GM19397 (cell line): ENCODE measurements around the gene RUNX1.
A peak's percentile ranks its signal among the peaks of the same experiment; 100 is the strongest.

Experiments
- ATAC-seq: cut with Tn5 transposase; IDR thresholded peaks from one replicate; pipeline ENCODE4 v1.9.1; 2021; ENCODE audit warnings: mild to moderate bottlenecking, moderate library complexity; ENCODE audit not compliant: unreplicated experiment

Gene RUNX1

DNA sequence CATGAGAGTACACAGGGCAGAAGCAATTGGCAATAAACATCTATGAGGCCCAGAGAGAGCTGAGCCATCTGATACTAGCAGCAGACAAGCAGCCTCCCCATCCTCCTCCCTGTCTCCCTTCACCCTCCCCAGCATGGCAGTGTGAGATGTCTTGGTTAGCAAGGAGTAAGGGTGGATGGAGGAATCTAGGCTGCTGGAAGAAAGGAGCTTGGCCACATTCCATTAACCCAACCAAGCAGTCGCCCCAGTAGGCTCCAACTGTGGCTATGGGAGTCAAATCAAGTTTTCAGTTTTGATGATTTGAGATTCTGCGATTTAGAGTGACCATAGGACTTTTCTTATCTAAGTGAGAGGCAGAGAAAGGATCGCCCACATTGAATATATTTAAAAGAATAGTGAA is 12.9 kb upstream of the RUNX1 start:
- ATAC-seq, result no peak

DNA sequence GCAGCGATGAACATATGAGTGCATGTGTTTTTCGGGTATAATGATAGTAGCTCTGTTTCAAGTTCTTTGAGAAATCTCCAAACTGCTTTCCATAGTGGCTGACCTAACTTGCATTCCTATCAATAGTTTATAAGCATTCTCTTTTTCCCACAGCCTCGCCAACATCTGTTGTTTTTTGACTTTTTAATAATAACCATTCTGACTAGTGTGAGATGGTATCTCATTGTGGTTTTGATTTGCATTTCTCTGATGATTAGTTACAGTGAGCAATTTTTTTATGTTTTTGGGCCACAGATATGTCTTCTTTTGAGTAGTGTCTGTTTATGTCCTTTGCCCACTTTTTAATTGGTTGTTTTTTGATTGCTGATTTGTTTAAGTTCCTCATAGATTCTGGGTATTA is 10.6 kb upstream of the RUNX1 start:
- ATAC-seq, result no peak

DNA sequence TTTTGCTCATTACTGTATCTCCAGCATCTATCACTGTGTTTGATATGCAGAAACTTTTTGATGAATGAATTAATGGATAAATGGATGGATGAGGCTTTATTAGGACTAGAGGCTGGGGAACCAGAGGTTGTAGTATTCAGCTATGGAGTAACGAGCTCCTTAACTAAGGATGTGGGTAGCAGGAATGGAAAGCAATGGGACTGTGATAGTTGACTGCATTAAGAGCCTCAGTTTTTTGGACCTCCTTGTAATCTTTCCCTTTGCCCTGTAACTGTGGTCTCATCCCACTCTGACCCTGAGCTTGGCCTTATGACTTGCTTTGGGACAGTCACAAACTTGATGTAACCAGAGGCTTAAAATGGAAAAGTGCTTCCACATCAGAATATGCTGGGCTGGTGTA is 9.0 kb upstream of the RUNX1 start:
- ATAC-seq, result no peak

DNA sequence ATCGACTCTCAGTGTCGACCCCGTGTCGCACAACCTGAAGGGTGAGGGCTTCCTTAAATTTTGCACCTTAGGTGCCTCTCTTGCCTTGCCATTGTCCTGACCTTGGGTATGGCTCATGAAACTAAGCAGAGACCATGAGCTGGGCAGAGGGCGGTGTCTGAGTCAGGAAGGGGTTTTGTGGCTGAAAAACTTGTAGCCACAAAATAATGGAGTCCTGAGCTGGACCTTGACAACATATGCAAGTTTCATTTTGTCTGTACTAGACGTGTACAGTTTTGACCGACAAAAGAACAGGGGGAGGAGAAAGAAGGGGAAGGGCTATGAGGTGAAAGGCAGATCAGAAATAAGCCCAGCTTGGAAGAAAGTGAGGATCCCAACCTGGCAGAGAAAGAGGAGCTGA is 8.3 kb upstream of the RUNX1 start:
- no peak for ATAC-seq

DNA sequence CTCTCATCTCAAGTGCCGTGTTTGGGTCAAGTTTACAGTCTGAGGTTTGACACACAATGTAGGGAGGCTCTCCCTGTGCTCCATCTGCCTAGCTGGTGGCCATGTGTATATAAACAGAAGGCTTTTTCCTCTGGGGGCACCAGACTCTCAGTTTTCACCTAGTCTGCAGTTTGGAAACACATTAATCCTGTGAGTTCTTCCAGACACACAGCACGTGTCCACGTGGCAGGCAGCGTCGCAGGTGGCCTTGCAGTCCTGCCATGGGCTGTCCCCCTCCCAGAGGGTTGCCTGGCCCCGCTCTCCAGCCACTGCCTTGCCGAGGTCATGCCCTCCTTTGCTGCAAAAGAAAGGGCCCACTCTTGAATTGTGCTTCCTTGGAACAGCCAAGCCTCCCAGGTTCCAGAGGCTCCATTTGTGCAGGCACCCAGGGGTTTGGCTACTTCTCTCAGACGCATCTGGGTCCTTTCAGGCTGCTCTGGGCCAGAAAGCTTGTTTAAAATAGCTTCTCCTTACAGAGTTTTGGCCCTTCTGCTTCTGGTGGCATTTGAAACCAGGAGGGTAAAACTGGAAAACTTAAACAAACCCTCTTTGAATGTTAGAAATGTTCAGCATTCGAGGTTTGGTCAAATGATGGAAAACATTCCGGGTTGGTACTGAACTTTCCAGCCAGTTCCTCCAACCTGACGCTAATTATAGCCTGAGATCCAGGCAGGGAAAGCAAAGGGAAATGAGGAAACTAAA is 4.4 kb upstream of the RUNX1 start:
- ATAC-seq, result no peak

DNA sequence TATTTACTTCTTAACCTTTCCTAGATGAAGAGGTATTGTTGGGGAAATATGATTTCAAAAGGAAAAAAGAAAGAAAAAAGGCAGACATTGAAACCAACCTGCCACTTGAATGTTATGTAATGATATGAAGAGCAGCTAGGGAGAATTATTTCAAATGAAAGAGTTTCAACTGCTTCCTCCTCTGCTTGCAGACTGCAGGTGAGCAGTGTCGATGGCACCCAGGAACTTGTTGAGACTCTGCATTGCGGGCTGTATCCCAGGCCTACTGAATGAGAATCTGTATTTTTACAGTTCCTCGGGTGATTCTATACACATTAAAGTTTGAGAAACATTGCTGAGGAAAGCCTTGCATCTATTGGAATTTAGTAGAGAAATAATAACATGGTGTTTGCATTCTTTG is 3.7 kb upstream of the RUNX1 start:
- ATAC-seq, result no peak

DNA sequence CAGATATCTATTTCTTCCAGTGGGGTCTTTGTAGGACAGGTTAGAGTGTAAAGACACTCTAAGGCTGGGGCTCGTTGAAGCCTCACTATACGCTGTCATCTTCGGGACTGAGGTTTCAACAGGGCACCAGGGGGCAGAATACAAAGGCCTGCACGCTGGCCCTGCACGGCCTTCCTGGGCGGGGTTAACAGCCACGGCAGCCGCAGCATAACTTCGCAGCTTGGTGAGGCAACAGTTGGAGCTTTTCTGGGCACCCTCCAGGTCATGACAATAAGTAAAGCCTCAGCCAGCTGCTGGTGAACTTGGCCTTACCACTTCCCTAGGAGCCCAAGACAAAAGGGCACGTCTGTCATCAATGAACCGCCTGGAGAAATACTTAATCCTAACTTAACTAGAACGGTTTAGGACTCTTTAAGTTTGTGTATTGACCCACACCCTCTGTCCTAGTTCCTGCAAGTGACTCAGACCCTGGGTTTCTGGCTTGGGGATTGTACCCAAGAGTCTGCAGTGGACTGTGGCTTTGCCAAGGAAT is 2.3 kb upstream of the RUNX1 start:
- ATAC-seq, result peak; percentile 28

DNA sequence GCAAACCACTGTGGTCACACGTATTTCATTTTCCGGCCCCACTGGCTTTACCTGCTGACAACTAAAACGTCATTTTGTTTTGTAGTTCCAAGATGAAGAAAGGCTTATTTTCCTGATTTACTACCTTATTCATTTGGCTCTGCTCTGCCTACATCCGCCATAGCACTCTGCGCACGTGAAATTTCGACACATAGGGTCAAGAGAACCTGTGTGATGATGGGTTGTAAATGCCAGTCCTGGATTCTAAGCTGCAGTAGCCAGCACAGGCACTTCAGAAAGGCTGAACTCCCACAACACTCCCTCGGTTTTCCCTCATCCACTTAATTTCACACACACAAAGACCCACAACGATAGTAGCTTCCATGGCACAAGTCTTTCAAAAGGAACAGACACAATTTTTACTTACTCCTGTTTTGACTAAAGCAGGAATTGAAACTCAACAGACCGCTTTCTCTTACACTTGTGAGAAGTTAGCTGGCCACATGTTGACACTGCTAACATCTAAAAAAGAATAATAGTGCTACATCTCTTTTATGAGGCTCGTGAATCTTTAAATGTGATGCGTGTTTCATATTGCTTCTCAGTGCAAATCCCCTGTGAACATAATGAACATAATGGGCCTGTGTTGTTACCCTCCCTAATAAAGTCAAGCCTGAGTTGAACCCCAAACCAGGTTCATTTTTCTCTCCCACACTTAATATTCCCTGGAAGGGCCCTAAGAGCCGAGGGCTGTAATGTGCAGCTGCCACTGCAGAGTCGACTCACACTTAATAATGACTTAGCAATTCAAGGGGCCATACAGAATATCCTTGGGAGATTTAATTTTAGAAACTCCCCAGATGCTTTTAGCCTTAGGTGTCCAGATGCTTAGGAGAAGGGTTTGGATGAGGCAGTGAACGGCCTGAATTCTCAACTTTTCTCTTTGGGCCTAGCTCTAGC is 1.5 kb upstream of the RUNX1 start:
- ATAC-seq, result no peak

DNA sequence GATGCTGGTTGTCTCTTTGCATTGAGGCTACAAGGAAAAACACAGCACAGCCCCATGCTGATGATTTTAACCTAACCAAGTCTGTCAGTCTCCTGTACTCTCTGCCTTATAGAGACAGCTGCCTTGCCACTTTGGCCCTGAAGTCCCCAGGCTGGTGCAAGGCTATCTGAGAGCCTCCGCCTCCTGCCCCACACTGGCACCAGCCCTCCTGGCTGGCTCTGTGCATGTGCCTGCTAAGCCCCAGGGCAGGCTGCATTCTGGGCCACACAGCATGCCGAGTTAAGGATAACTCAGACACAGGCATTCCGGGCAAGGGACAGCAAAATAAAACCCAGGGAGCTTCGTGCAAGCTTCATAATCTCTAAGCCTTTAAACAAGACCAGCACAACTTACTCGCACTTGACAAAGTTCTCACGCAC is 910 bp downstream of the RUNX1 start:
- ATAC-seq, result no peak

DNA sequence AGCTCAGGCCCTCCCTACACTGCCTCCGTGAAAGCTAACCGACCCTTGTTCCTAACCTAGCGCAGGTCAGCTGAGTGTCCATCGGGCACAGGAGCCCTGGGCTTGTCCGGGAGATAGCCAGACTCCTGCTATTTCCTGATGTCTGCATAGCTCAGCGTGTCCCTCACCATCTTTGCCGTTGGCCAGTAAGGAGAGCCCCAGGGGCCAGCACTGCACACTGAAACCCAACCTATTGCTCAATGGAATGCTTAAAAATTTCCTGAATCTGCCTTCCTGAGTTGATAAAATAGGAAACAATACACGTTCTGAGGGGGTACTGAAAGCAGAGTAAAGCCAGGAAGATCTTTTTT is 2.2 kb downstream of the RUNX1 start:
- ATAC-seq, result no peak

DNA sequence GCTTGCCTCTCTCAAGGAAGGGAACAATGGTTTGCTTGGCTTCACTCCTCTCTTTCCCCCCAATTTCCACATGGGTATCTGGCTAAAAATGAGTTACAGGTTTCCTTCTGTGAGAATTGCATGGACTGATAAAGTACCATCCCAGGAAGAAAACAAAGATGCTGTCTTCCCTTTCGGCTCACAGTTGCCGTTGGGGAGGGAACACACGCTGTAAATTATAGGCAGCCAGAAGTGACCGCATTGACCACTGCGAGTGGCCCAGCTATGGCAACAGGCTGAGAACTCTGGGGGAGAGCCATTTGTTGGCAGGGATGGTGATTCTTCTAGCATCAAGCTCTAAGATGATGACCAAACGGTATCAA is 2.9 kb downstream of the RUNX1 start:
- ATAC-seq, result no peak

DNA sequence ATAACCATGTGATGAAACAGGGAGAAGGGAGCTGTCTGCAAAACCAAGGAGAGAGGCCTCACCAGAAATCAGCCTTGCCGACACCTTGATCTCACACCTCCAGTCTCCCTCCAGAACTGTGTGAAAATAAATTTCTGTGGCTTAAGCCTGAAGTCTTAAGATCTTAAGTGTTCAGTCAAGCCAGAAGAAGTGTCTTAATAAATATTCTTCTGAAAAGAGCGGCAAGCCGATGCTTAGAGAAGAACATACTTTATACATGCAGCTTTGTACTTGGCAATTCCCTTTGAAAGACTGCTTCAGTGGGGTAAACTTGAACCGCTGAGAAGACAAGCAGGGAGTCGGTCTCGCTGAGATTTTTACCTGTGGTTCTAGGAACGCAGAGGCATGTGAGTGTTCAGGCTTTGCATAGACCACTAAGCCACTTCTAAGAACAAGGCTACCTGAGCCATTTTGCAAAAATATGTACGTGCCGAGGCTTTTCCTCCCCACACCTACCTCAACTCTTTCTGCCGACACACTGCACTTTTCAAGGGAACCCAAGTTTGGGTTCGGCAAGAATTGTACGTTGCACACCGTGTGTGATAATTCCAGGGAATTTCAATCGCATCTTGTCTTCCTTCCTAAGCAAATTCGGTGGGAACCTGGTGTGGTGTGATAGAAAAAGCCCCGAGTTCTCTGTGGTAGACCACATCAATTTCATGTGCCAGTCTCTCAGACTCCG is 3.4 kb downstream of the RUNX1 start:
- ATAC-seq, result no peak

DNA sequence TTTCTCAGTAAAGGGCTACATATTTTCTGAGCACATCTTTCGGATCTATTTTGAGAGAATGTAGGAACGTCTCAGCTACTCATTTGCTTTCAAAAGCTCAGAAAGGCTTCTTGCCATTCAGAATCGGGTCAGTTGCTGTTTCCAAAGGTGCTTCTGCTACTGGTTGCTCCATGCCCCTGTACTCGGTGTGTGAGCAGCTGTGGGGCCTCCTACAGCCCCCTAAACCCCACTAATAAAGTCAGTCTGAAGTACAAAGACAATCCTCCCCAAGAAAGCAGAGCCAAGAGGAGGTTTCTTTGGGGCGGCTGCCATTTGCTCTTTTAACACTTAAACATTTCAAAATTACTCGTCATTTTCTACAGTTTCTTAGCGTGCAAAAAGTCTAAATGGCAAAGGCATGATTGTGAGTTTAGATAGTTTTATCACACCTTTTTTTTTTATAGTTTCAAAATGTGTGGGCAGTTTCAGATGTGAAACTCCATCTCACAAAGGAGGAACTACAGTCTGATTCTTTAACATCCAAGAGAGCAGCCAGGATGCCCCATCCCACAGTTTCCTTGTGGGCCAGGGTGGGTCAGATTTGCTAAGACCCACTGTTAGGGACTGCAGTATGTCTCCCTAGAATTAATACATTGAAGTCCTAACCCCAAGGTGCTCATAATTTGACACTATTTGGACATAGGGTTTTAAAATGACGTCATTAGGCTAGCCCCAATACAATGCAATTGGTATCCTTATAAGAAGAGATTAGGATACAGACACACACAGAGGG is 4.1 kb downstream of the RUNX1 start:
- no peak for ATAC-seq

DNA sequence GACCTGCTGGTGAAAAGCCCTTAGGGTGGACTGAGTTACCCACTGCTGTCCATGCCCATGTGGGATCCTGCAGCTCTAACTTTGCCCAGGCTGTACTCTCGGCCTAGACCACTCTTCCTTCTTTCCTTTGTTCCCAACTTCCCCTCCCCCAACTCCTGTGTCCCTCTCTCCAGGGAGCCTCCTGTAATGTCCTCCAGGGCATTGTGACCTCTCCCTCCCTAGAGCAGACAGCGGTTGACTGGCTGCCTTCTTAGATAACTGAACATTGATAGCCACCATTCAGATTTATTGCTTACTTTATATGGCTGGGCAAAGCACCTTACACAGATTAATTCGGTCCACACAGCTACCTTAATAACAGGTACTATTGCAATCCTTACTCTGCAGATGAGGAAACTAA is 5.0 kb downstream of the RUNX1 start:
- ATAC-seq, result no peak

DNA sequence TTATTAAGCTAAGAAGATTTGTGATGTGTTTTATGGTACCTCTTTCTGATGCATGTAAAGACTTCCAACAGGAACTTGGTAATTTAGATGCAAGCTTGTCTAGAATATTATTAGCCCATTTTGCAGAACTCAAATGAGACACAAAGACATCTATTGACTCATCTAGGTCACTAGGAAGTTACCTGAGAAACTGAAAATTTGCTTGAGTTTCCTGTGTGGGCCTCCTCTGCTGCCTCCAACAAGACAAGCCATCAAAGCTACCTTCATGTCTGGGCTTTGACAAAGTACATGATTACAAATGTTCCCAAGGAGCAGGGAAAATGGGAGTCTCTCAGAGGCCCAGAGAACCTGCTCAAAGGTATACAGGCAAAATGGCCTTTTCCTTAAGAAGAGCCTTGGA is 5.6 kb downstream of the RUNX1 start:
- no peak for ATAC-seq

DNA sequence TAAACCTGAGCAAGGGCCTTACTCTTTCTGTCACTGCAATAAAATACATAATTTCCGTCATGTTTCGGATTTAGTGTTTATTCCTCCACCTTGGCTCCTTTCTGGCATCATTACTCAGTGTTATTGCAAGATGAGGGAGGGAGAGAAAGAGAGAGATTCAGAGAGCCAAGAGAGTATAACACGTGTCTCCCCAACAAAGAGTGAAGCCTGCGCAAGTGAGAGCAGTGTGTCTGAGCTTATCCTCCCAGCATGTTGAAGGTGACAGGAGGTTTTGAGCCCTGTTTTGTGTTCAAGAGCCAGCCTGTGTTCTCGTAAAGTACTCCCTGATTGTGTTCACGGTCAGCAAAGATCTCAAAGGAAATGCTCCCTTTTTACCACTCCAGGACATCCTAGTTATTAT is 6.3 kb downstream of the RUNX1 start:
- no peak for ATAC-seq

DNA sequence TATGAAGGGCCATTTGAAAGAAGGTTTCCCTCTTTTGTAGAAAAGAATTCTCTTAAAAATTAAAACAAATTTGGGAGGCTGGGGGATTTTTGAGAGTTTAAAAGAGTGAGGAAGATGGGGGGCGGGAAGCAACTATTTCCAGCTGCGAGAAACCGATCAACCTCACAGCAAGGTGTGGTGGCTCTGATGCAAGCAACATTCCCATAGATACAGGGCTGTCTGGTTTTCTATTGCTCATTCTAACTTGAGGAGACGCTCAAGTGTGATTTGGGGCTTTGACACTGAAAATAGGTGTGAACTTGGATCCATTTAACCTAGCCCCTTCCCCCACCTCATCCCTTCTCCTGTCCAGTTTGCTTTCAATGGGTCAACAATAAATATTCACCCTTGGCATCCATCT is 7.2 kb downstream of the RUNX1 start:
- no peak for ATAC-seq

DNA sequence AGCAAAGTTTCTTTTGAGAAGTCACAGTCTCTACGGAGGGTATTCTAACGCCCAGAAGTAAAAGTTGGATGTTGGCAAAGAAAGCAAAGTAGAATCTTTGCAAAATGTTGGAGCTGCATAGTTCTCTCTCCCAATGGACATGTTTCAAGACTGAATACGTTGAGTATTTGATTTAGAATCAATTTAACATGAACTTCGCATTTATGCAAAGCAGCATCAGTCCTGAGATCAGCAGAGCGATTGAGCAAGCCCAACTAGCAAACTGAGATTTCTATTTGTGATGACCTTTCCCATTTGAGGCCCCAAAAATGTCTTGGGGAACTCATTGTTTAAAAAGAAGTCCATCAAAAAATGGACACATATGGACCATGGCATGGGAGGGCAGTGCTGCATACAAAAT is 8.0 kb downstream of the RUNX1 start:
- ATAC-seq, result no peak

DNA sequence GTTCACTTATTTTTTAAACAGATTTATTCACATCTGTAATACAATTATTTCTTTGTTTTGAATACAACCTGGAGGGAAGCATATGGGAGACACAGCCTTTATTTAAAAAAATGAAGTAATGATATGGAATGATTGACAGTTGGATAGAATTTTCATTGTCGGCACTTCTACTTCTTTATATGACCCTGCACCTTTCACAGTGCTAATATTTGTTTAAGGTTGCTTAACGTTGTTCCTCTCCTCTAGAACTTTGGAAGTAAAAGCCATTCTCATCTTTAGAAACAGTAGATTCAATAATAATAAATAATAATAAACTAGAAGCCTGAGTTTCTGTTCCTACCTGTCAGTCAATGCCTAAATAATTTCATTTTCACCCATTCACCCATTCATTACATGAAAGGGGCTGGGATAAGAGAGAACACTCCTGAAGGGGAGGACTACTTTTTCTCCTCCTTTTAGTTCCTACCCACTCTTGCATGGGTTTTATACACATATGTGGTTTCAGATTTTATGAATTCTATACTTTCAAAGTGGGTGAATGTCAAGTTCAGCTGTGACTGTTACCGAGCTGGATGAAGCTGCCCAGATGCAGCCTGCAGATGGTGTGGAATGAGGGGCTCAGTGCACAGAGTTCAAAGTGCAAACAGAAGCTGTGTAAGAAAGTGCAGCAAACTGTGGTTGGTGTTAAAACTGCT is 9.4 kb downstream of the RUNX1 start:
- ATAC-seq, result no peak

DNA sequence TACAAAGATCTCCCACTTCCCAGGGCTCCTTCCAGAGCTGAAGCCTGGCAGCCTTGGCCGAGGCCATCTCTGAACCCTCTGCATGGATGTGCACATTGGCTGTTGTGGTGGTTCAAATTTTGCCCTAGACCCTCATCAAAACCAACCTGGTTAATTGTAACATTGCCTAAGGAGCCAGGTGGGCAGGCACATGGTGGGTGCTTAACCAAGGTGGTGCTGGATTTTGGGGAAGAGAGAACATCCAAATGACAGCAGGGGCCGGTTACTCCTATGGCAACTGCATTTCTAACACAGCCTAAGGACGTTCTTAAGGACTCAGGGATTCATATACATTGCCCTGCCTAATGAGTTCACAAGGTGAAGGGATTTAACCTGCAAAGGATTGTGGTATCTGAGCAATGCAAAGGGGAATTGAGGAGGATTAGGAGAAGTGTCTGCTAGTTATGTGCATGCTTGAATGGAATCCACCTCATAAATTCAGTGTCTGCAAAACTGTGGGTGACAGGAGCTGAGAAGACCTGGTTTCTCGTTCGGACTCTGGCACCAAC is 10.3 kb downstream of the RUNX1 start:
- no peak for ATAC-seq
